Measurements from ENCODE around the gene GNAQ.

DNA sequence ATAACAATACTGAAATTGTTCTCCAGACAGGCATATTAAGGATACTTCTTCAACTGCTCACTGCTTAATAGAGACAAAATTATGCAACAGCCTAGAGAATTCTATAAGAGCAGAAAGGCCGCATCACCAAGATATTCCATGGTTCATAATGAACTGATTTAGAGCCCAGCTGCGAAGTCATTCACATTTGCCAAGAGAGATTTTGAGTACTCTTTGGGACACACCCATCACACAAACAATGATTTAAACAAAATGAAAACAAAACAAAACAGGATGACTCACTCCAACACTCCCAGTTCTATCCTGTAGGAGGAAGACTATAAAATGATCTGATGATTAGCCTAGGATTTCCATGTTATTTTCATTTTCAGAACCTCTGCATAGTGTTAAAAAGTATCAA lies 237.8 kb downstream of the GNAQ start:
- TF ChIP-seq, protein P1, sequence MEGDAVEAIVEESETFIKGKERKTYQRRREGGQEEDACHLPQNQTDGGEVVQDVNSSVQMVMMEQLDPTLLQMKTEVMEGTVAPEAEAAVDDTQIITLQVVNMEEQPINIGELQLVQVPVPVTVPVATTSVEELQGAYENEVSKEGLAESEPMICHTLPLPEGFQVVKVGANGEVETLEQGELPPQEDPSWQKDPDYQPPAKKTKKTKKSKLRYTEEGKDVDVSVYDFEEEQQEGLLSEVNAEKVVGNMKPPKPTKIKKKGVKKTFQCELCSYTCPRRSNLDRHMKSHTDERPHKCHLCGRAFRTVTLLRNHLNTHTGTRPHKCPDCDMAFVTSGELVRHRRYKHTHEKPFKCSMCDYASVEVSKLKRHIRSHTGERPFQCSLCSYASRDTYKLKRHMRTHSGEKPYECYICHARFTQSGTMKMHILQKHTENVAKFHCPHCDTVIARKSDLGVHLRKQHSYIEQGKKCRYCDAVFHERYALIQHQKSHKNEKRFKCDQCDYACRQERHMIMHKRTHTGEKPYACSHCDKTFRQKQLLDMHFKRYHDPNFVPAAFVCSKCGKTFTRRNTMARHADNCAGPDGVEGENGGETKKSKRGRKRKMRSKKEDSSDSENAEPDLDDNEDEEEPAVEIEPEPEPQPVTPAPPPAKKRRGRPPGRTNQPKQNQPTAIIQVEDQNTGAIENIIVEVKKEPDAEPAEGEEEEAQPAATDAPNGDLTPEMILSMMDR (conservative IDR thresholded peaks at IDR 0.05; ENCODE audit: low read depth, low read length) = no peak; the same call in 1 of the 2 replicates
- TF ChIP-seq EZH2 (IDR thresholded peaks at IDR 0.05; ENCODE audit: low read length, unreplicated experiment) (no peak), EZH2phosphoT487 (IDR thresholded peaks at IDR 0.05; ENCODE audit: borderline replicate concordance, low read length) (no peak)
